Adrenal gland (tissue), 5 donors: ENCODE measurements around the gene MRPL57.
"Not testable (repeated sequence)": the region's sequence is repeated elsewhere in the genome, so short reads cannot be mapped to it uniquely, and the experiment has no call there.

Source experiments
- CTCF ChIP-seq, 6 experiments: fragments of 450-650 bp in 4 of 6; fragments of 200-600 bp in 2 of 6; sonication (generic) in 1 of 6; IDR thresholded peaks; 1 replicate in 5 of 6; 2 replicates in 1 of 6; pipeline versions ENCODE4 v1.5.1 to v1.8.0; 2016 to 2021; ENCODE audit warnings: antibody characterized with exemption in 6 of 6, mild to moderate bottlenecking in 2 of 6, moderate library complexity in 1 of 6
- POLR2A ChIP-seq, 2 donors: fragments of 450-650 bp; IDR thresholded peaks; one replicate each; pipeline ENCODE4 v1.6.1; 2017; ENCODE audit warnings: antibody characterized with exemption in 2 of 2, mild to moderate bottlenecking in 2 of 2, moderate library complexity in 1 of 2
- donor health status: DM: no; HTN: no; CAD: no.

GRCh38 chr13:21198391-21198790 is 21.9 kb downstream of the MRPL57 start:
- not testable (repeated sequence) for TF ChIP-seq CTCF, POLR2A (IDR thresholded peaks at IDR 0.05)
